Activated CD8-positive, alpha-beta T cell treated with anti-CD3 and anti-CD28 coated beads, Interleukin-2, amount 10 ng/mL, durations not matched to agents 7 days and 5 days (primary cell): Measurements from ENCODE around the gene EMILIN2. TPM values are rescaled to one million over a fixed set of nuclear protein-coding genes. Genes with fewer than 3 reads are reported as not detected.
A peak's percentile ranks its signal among the peaks of the same experiment; 100 is the strongest.

Source experiments
- ATAC-seq: fragments of 150-1000 bp; cut with Tn5 transposase; one replicate; pipeline ENCODE4 v1.10.0; 2021; ENCODE audit warnings: moderate library complexity
- CTCF ChIA-PET: fragments of 350-600 bp; sonication (Branson Sonifier 250); formaldehyde crosslinking; loops from one replicate; lab custom pipeline; 2021; ENCODE audit warnings: antibody characterized with exemption; lab: Charles Lee
- POLR2A ChIA-PET: fragments of 350-600 bp; sonication (Branson Sonifier 250); formaldehyde crosslinking; loops from one replicate; lab custom pipeline; 2021; ENCODE audit warnings: antibody characterized with exemption; lab: Charles Lee
- DNase-seq: peaks from one replicate; pipeline ENCODE4 v3.0.0-alpha.2; 2020
- H3K27ac Mint-ChIP-seq: one replicate; pipeline ENCODE4 v1.8.0; 2021; ENCODE audit warnings: mild to moderate bottlenecking, mixed read lengths
- H3K27me3 Mint-ChIP-seq: one replicate; pipeline ENCODE4 v1.8.0; 2021; ENCODE audit warnings: low read depth, mixed read lengths
- H3K36me3 Mint-ChIP-seq: one replicate; pipeline ENCODE4 v1.8.0; 2021; ENCODE audit warnings: low read depth, mixed read lengths
- H3K4me1 Mint-ChIP-seq: one replicate; pipeline ENCODE4 v1.8.0; 2021; ENCODE audit warnings: low read depth, mixed read lengths
- H3K4me3 Mint-ChIP-seq: one replicate; pipeline ENCODE4 v1.8.0; 2021; ENCODE audit warnings: mild to moderate bottlenecking, mixed read lengths
- H3K9me3 Mint-ChIP-seq: one replicate; pipeline ENCODE4 v1.8.0; 2022; ENCODE audit warnings: mixed read lengths; ENCODE audit not compliant: insufficient read depth
- total RNA-seq, 2 experiments: library from RNA; stranded (reverse); gene quantifications; one replicate each; pipeline ENCODE4 v1.2.3, GENCODE V29; 2021

The EMILIN2 gene
- total RNA-seq, 2 experiments from 2014 or later: 32.7 to 34.6 TPM

DNA sequence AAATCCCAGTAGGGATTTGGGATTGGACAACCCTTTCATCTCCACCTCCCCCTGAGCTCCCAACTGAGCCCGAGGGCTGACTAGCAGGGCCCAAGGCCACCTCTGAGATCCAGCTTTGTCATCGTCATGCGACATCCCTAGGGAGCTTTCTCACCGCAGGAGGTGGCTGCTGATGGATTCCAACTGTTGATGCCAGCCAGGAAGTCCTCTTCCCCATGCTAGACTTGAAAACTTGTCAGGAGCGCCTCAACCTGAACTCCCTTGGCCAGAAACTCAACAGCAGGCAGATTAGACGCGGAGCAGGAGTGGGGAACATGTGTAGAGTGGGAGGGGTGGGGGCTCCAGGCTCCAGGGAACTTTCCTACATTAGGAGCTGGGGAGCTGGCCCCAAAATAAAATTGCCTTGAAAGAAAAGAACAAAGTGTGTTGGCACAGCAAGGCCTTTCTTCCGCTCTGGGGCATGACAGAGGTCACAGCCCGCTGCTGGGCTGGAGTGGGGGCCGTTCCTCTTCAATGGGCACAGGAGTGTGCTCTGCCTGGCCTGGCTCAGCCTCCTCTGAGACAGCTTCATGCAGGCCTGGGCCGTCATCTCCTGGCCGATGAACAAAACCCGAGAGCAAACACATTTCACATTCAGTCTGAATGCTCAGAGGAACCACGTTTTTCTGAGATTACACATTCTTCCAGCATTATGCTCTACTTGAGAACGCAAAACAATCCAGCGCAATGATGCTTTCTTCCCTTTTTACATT is 34.5 kb downstream of the EMILIN2 start:
- ChIA-PET CTCF (no interaction called here), POLR2A (interaction anchor here (1.1 kb wide), 1 partner anchor 43 kb away, joined by 4 read pairs; no protein-coding TSS in a partner anchor)
- Mint-ChIP-seq H3K27ac (peak overlapping the region; percentile 72), H3K9me3 (peaks cover 4% of the 10 kb centered on the region), H3K4me1 (peaks cover 39% of the 10 kb centered on the region), H3K27me3 (peaks cover 2% of the 10 kb centered on the region), H3K4me3 (peak overlapping the region; percentile 59), H3K36me3 (peaks cover 5% of the 10 kb centered on the region)
- DNase-seq (no peak), ATAC-seq (no peak)

DNA sequence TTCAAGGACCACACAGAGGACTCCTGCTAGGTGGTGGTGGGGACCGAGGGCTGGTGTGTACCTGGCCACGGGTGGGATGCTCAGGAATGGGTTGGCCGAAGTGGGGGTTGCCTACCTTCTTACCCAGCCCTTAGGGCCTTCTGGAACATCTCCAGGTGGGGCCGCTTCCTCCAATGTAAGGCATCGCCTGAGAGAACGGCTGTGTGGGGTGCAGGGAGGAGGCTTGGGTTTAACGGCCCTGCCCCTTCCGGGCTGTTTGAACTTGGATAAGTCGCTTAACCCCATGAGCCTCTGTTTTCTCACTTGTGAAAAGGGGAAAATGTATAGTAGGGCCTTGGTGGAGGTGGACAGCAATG is 35.0 kb downstream of the EMILIN2 start:
- peak overlapping the region; percentile 59 for H3K4me3 Mint-ChIP-seq
- peak overlapping the region; percentile 72 for H3K27ac Mint-ChIP-seq
- H3K9me3 Mint-ChIP-seq: peaks cover 10% of the 10 kb centered on the region
- H3K36me3 Mint-ChIP-seq: peaks cover 9% of the 10 kb centered on the region
- ChIA-PET CTCF (no interaction called here), POLR2A (no interaction called here)
- H3K4me1 Mint-ChIP-seq: peaks cover 39% of the 10 kb centered on the region
- H3K27me3 Mint-ChIP-seq: peaks cover 2% of the 10 kb centered on the region
- DNase-seq (no peak), ATAC-seq (no peak)

DNA sequence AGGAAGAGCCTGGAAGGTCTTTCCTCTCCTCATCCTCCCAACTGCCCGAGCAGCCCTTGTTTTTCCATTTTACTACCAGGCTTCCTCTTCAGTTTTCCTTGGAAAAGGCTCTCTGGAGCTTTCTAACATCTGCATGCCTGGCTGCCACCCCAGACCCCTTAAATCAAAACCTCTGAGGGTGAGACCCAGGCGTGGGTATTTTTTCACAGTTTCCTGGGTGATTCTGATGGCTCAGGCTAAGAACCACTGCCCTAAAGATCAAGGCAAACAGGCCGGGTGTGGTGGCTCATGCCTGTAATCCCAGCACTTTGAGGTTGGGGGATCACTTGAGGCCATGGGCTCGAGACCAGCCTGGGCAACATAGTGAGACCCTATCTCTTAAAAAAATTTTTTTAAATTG is 35.4 kb downstream of the EMILIN2 start:
- Mint-ChIP-seq H3K9me3 (peaks cover 12% of the 10 kb centered on the region), H3K36me3 (peaks cover 11% of the 10 kb centered on the region), H3K27ac (peak overlapping the region; percentile 72), H3K27me3 (peaks cover 2% of the 10 kb centered on the region), H3K4me3 (no peak overlapping the region), H3K4me1 (peaks cover 39% of the 10 kb centered on the region)
- CTCF ChIA-PET: interaction anchor here (2.0 kb wide), 1 partner anchor 270 kb away, joined by 5 read pairs; no protein-coding TSS in a partner anchor
- POLR2A ChIA-PET: no interaction called here
- ATAC-seq: no peak
- no peak for DNase-seq

DNA sequence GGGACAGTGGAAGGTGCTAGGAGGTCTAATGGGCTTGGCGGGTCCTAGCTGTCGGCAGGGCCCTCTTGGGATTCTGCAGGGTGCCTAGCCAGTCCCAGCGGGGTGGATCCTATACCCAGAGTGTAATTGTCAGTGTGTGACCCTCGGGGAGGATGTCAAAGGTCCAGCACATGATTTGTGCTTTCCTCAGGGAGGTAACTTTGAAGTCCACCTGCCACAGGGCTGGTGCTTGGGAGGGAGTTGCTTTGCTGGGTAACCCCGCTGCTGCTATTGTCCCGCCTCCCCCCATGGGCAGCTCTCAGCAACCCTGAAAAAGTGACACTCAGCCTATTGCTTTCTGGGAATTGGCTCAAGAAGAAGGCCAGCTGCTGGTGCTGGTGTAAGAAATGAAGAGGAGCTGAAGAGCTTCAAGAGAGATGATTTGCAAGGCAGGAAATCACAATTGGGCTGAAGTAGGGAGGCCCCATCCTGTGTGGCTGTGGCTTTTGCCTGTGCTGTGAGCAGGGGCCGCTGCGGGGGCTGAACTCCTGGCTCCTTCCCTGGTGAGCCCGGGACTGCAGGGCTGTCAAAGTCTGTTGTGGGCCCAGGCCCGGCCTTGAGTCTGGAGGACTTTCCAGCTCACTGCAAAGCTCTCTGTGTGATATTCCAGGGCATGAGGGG is 36.4 kb downstream of the EMILIN2 start:
- H3K27ac Mint-ChIP-seq: peak overlapping the region; percentile 99
- ChIA-PET CTCF (interaction anchor here (1.0 to 2.5 kb wide), 6 partner anchors 8 to 269 kb away, joined by 3 to 7 read pairs (median 4); no protein-coding TSS in a partner anchor), POLR2A (interaction anchor here (0.8 to 1.2 kb wide), 4 partner anchors 10 to 365 kb away, joined by 3 to 4 read pairs (median 3); no protein-coding TSS in a partner anchor)
- peaks cover 2% of the 10 kb centered on the region for H3K27me3 Mint-ChIP-seq
- peaks cover 39% of the 10 kb centered on the region for H3K4me1 Mint-ChIP-seq
- H3K9me3 Mint-ChIP-seq: peaks cover 18% of the 10 kb centered on the region
- peaks cover 14% of the 10 kb centered on the region for H3K36me3 Mint-ChIP-seq
- H3K4me3 Mint-ChIP-seq: peak overlapping the region; percentile 62
- ATAC-seq (peak; percentile 95), DNase-seq (peak; percentile 77)

DNA sequence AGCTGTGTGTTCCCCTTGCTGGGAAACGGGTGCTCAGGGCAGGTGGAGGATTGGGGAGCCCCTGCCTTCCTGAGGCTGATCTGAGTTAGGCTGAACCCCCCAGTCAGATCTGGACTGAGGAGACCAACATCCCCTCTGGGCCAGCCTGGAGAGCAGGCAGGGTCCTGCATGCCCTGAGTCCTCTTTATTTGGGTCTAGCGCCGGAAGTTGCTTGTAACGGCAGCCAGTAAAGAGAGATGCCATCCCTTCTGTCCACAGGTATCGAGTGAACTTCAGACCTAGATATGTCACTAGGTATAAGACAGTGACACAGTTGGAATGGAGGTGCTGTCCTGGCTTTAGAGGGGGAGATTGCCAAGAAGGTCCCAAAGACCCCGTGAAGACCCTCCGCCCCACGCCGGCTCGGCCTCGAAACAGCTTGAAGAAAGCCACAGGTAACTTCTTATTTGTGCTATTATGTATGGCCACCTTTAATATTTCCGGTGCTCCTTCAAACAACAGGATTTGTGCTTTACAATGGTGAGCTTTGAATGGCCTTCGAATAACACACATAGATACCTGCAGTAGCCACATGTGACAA is 38.0 kb downstream of the EMILIN2 start:
- ATAC-seq (no peak), DNase-seq (no peak)
- ChIA-PET POLR2A (no interaction called here), CTCF (interaction anchor here (0.9 to 2.5 kb wide), 2 partner anchors 9 to 22 kb away, joined by 3 to 7 read pairs; no protein-coding TSS in a partner anchor)
- H3K9me3 Mint-ChIP-seq: peaks cover 18% of the 10 kb centered on the region
- no peak overlapping the region for H3K4me3 Mint-ChIP-seq
- H3K36me3 Mint-ChIP-seq: peaks cover 14% of the 10 kb centered on the region
- H3K4me1 Mint-ChIP-seq: peaks cover 45% of the 10 kb centered on the region
- peak overlapping the region; percentile 8 for H3K27ac Mint-ChIP-seq
- no peaks in the 10 kb centered on the region for H3K27me3 Mint-ChIP-seq

DNA sequence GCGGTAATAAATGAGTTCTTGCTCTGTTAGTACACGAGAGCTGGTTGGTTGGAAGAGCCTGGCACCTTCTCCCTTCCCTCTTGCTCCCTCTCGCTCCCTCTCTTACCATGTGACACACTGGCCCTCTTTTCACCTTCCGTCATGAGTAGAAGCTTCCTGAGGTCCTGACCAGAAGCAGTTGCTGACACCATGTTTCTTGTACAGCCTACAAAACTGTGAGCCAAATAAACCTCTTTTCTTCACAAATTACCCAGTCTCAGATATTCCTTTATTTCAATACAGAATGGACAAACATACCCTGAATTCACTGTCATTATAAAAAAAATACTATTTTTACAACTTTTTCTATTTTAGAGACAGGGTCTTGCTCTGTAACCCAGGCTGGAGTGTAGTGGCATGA is 40.7 kb downstream of the EMILIN2 start:
- no peak overlapping the region for H3K27ac Mint-ChIP-seq
- peaks cover 59% of the 10 kb centered on the region for H3K4me1 Mint-ChIP-seq
- DNase-seq (no peak), ATAC-seq (no peak)
- peaks cover 18% of the 10 kb centered on the region for H3K9me3 Mint-ChIP-seq
- H3K36me3 Mint-ChIP-seq: peaks cover 17% of the 10 kb centered on the region
- POLR2A ChIA-PET: no interaction called here
- CTCF ChIA-PET: no interaction called here
- H3K27me3 Mint-ChIP-seq: no peaks in the 10 kb centered on the region
- H3K4me3 Mint-ChIP-seq: no peak overlapping the region

DNA sequence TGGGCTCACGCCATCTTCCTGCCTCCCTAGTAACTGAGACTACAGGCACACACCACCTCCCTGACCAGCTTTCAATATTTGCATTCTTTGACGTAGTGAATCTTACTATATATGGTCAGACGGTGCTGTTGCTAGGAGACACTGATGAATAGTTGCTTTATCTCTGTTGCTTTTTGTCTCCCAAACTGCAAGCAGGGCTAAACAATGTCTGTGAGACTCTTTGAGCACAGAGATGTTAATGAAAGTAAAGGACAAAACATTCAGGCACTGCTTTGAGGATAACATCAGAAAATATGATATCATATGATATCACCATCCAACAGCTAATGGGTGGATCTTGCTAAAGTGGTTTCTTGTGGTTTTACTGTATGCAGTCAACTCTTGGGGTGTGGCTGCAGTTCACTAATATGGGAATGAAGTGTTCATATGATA is 43.0 kb downstream of the EMILIN2 start:
- CTCF ChIA-PET: no interaction called here
- Mint-ChIP-seq H3K9me3 (peaks cover 18% of the 10 kb centered on the region), H3K27me3 (no peaks in the 10 kb centered on the region), H3K27ac (no peak overlapping the region), H3K4me3 (no peak overlapping the region), H3K36me3 (peaks cover 12% of the 10 kb centered on the region), H3K4me1 (peaks cover 36% of the 10 kb centered on the region)
- peak; percentile 67 for ATAC-seq
- DNase-seq: no peak
- POLR2A ChIA-PET: no interaction called here

DNA sequence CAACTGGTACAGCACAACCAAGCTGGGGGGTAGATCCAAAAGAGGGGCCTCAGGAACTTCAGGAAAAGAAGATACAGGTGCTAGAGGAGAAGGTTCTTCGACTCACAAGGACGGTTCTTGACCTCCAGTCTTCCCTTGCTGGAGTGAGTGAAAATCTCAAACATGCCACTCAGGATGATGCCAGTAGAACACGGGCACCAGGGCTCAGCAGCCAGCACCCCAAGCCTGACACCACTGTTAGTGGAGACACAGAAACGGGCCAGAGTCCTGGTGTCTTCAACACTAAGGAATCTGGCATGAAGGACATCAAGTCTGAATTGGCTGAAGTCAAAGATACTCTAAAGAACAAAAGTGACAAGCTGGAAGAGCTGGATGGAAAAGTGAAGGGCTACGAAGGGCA is 43.8 kb downstream of the EMILIN2 start:
- H3K36me3 Mint-ChIP-seq: peaks cover 12% of the 10 kb centered on the region
- peaks cover 18% of the 10 kb centered on the region for H3K9me3 Mint-ChIP-seq
- no peak overlapping the region for H3K27ac Mint-ChIP-seq
- no peak overlapping the region for H3K4me3 Mint-ChIP-seq
- no peak for ATAC-seq
- H3K4me1 Mint-ChIP-seq: peaks cover 32% of the 10 kb centered on the region
- CTCF ChIA-PET: interaction anchor here (1.2 kb wide), 1 partner anchor 239 kb away, joined by 3 read pairs; no protein-coding TSS in a partner anchor
- POLR2A ChIA-PET: no interaction called here
- no peak for DNase-seq
- H3K27me3 Mint-ChIP-seq: no peaks in the 10 kb centered on the region

DNA sequence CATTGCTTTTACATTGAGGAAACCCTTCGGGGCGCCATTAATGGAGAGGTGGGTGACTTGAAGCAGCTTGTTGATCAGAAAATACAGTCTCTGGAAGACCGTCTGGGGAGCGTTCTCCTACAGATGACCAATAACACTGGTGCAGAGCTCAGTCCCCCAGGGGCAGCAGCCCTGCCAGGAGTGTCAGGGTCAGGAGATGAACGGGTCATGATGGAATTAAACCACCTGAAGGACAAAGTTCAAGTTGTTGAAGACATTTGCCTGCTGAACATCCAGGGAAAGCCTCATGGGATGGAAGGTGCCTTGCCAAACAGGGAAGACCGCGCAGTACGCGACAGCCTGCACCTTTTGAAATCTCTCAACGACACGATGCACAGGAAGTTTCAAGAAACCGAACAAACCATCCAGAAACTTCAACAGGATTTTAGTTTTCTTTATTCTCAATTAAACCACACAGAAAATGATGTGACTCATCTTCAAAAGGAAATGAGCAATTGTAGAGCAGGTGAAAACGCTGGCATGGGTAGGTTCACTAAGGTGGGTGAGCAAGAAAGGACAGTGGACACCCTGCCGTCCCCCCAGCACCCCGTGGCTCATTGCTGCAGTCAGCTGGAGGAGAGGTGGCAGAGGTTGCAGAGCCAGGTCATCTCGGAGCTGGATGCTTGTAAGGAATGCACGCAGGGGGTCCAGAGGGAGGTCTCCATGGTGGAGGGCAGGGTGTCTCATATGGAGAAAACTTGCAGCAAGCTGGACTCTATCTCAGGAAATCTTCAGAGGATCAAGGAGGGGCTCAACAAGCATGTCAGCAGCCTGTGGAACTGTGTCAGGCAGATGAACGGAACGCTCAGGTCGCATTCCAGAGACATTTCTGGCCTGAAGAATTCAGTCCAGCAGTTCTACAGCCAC is 45.0 kb downstream of the EMILIN2 start:
- Mint-ChIP-seq H3K4me1 (peaks cover 32% of the 10 kb centered on the region), H3K4me3 (peak overlapping the region; percentile 43), H3K9me3 (peaks cover 9% of the 10 kb centered on the region), H3K27me3 (no peaks in the 10 kb centered on the region), H3K36me3 (peaks cover 8% of the 10 kb centered on the region), H3K27ac (peak overlapping the region; percentile 69)
- ATAC-seq (peak; percentile 47), DNase-seq (no peak)
- ChIA-PET POLR2A (no interaction called here), CTCF (interaction anchor here (1.1 to 1.2 kb wide), 2 partner anchors 9 to 238 kb away, joined by 3 to 4 read pairs; no protein-coding TSS in a partner anchor)

DNA sequence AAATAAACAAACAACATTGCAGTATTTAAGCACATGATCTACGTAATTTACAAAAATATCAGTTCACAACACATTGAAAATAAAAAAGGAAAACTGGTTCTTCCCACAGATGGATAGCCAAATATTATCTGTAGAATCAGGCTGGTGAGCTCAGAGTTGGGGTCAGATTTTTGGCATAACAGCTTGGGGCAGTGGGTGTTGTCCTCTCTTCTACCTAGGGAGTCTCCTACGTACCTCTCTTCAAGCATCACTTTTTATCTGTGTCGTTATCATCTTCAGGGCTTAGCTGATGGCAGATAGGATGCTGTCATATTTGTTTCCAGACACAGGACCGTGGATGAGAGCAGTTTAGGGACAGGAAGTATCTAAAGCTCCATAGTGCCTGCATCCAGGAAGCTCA is 46.2 kb downstream of the EMILIN2 start:
- DNase-seq (no peak), ATAC-seq (no peak)
- peaks cover 2% of the 10 kb centered on the region for H3K36me3 Mint-ChIP-seq
- H3K4me3 Mint-ChIP-seq: no peak overlapping the region
- ChIA-PET POLR2A (interaction anchor here (0.6 kb wide), 1 partner anchor 10 kb away, joined by 3 read pairs; no protein-coding TSS in a partner anchor), CTCF (no interaction called here)
- no peak overlapping the region for H3K27ac Mint-ChIP-seq
- H3K9me3 Mint-ChIP-seq: no peaks in the 10 kb centered on the region
- H3K4me1 Mint-ChIP-seq: peaks cover 32% of the 10 kb centered on the region
- no peaks in the 10 kb centered on the region for H3K27me3 Mint-ChIP-seq

DNA sequence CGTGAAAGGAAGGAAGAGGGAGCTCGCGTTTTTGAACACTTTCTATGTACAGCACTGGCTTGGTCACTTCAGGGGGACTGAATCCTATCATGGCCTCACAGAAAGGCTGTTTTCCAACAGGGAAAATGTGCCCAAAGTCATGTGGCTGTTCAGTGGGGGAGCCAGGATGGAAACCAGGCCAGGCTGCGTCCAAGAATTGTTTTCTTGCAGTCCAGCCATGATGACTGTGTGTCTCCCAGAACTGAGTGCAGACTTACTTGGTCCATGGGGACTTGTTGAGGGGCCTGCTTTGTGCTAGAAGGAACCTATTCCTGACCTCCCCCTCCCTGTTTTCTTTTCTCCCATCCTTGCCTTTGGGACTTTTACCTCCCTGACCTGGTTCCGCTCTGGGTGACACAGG is 46.9 kb downstream of the EMILIN2 start:
- Mint-ChIP-seq H3K27ac (no peak overlapping the region), H3K4me3 (no peak overlapping the region), H3K9me3 (no peaks in the 10 kb centered on the region), H3K4me1 (peaks cover 35% of the 10 kb centered on the region), H3K36me3 (peaks cover 2% of the 10 kb centered on the region), H3K27me3 (no peaks in the 10 kb centered on the region)
- DNase-seq: no peak
- ATAC-seq: no peak
- CTCF ChIA-PET: no interaction called here
- POLR2A ChIA-PET: interaction anchor here (0.6 kb wide), 1 partner anchor 10 kb away, joined by 3 read pairs; no protein-coding TSS in a partner anchor
